ENCODE results near the gene LILRA6. TPM values are rescaled to one million over a fixed set of nuclear protein-coding genes. Genes with fewer than 3 reads are reported as not detected.
A peak's percentile ranks its signal among the peaks of the same experiment; 100 is the strongest.

The LILRA6 gene
- total and polyA plus RNA-seq, 2 of the 13 experiments (the other 11 are each of a cell fraction or from before 2014, with no cell fraction given), result not detected

DNA sequence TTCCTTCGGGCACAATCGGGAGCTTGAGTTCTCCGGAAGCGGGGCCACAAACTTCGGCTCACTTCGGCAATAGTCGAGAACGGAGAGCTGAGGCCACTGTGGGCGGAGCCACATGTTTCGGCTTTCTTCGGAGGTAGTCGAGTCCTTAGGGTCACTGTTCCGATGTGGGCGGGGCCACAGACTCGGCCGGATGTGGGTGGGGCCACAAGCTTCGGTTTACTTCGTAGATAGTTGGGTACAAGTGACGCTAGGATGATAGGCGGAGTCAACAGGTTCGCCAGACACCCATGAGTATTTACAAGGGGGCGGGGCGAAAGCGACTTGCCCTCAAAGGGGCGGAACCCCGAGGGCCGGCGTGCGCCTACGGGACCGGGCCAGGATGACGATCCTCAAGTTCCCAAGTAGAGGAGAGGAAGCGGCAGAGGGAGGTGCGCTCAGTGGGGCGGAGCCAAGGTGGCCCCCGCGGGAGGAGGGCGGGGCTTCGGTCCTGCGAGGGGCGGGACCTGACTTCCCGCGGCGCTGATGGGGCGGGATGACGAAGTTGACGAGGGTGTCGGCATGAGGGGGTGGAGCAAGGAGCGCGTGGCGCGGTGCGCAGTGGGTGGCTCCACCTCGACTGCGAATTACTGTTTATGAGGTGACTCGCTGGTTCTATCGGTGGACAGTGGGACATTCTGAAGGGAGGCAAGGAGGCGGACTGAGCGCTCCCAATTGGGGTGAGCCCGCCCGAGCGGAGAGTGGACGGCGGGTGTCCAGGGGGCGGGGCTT, 52.7 kb downstream of the LILRA6 start (continued):
- TF ChIP-seq, protein P1, sequence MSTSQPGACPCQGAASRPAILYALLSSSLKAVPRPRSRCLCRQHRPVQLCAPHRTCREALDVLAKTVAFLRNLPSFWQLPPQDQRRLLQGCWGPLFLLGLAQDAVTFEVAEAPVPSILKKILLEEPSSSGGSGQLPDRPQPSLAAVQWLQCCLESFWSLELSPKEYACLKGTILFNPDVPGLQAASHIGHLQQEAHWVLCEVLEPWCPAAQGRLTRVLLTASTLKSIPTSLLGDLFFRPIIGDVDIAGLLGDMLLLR (CRISPR knock-in tag; IDR thresholded peaks at IDR 0.05), result no peak
- no peak; the same call in 1 of the 2 replicates for TF ChIP-seq ZNF572 (CRISPR knock-in tag; IDR thresholded peaks at IDR 0.05)
- no peak for TF ChIP-seq CENPX (CRISPR knock-in tag; IDR thresholded peaks at IDR 0.05)
- TF ChIP-seq ZNF256 (CRISPR knock-in tag; conservative IDR thresholded peaks at IDR 0.05), result no peak
- TF ChIP-seq ZNF10 (CRISPR knock-in tag; IDR thresholded peaks at IDR 0.05; ENCODE audit: borderline replicate concordance, low read depth), result no peak
- TF ChIP-seq KLF6 (CRISPR knock-in tag; IDR thresholded peaks at IDR 0.05), result no peak
- TF ChIP-seq CBFB (CRISPR knock-in tag; IDR thresholded peaks at IDR 0.05), result peak; percentile 41; the same call in 1 of the 2 replicates
- TF ChIP-seq KDM4B (CRISPR knock-in tag; IDR thresholded peaks at IDR 0.05), result no peak
- TF ChIP-seq ZNF674 (CRISPR knock-in tag; IDR thresholded peaks at IDR 0.05; ENCODE audit: low read depth), result no peak
- TF ChIP-seq ZNF746 (CRISPR knock-in tag; IDR thresholded peaks at IDR 0.05), result no peak
- peak; percentile 22; the same call in 1 of the 2 replicates for TF ChIP-seq FOXC1 (CRISPR knock-in tag; IDR thresholded peaks at IDR 0.05; ENCODE audit: borderline replicate concordance)
- TF ChIP-seq SNAPC2 (CRISPR knock-in tag; IDR thresholded peaks at IDR 0.05), result peak; percentile 66; the same call in 1 of the 2 replicates
- TF ChIP-seq PPARG (CRISPR knock-in tag; conservative IDR thresholded peaks at IDR 0.05), result no peak
- TF ChIP-seq SIN3A (IDR thresholded peaks at IDR 0.05; ENCODE audit: borderline replicate concordance, low read depth, low read length), result peak; percentile 75; the same call in 1 of the 2 replicates
- TF ChIP-seq ZNF761 (CRISPR knock-in tag; conservative IDR thresholded peaks at IDR 0.05), result no peak
- peak; percentile 47; the same call in 1 of the 2 replicates for TF ChIP-seq FOSL2 (CRISPR knock-in tag; IDR thresholded peaks at IDR 0.05)
- TF ChIP-seq PAWR (CRISPR knock-in tag; IDR thresholded peaks at IDR 0.05; ENCODE audit: borderline replicate concordance), result no peak
- no peak; the same call in 1 of the 2 replicates for TF ChIP-seq ZNF589 (CRISPR knock-in tag; conservative IDR thresholded peaks at IDR 0.05)
- TF ChIP-seq ZFYVE20 (CRISPR knock-in tag; IDR thresholded peaks at IDR 0.05; ENCODE audit: borderline replicate concordance, low read depth), result no peak
- TF ChIP-seq, protein P2, sequence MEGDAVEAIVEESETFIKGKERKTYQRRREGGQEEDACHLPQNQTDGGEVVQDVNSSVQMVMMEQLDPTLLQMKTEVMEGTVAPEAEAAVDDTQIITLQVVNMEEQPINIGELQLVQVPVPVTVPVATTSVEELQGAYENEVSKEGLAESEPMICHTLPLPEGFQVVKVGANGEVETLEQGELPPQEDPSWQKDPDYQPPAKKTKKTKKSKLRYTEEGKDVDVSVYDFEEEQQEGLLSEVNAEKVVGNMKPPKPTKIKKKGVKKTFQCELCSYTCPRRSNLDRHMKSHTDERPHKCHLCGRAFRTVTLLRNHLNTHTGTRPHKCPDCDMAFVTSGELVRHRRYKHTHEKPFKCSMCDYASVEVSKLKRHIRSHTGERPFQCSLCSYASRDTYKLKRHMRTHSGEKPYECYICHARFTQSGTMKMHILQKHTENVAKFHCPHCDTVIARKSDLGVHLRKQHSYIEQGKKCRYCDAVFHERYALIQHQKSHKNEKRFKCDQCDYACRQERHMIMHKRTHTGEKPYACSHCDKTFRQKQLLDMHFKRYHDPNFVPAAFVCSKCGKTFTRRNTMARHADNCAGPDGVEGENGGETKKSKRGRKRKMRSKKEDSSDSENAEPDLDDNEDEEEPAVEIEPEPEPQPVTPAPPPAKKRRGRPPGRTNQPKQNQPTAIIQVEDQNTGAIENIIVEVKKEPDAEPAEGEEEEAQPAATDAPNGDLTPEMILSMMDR (CRISPR knock-in tag; IDR thresholded peaks at IDR 0.05), result no peak
- TF ChIP-seq, protein P3, sequence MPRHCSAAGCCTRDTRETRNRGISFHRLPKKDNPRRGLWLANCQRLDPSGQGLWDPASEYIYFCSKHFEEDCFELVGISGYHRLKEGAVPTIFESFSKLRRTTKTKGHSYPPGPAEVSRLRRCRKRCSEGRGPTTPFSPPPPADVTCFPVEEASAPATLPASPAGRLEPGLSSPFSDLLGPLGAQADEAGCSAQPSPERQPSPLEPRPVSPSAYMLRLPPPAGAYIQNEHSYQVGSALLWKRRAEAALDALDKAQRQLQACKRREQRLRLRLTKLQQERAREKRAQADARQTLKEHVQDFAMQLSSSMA (CRISPR knock-in tag; IDR thresholded peaks at IDR 0.05), result no peak
- TF ChIP-seq ZNF616 (CRISPR knock-in tag; IDR thresholded peaks at IDR 0.05; ENCODE audit: low read depth), result 0 out of 2 replicates have a peak, but pooled peaks have one; percentile 73
- no peak for TF ChIP-seq ZNF619 (CRISPR knock-in tag; IDR thresholded peaks at IDR 0.05)
- TF ChIP-seq, protein P4, sequence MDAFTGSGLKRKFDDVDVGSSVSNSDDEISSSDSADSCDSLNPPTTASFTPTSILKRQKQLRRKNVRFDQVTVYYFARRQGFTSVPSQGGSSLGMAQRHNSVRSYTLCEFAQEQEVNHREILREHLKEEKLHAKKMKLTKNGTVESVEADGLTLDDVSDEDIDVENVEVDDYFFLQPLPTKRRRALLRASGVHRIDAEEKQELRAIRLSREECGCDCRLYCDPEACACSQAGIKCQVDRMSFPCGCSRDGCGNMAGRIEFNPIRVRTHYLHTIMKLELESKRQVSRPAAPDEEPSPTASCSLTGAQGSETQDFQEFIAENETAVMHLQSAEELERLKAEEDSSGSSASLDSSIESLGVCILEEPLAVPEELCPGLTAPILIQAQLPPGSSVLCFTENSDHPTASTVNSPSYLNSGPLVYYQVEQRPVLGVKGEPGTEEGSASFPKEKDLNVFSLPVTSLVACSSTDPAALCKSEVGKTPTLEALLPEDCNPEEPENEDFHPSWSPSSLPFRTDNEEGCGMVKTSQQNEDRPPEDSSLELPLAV (CRISPR knock-in tag; conservative IDR thresholded peaks at IDR 0.05; ENCODE audit: low read depth), result no peak
- TF ChIP-seq ZNF530 (CRISPR knock-in tag; IDR thresholded peaks at IDR 0.05; ENCODE audit: low read depth), result no peak

Data from HepG2 (cell line).